Neural cell (in vitro differentiated cells): ENCODE measurements around the gene NAAA. TPM values are rescaled to one million over a fixed set of nuclear protein-coding genes. Genes with fewer than 3 reads are reported as not detected.

Experiments
- H2AFZ ChIP-seq: fragments of 200-600, 300-800 bp; sonication (generic), shearing (Covaris generic); 2 replicates; pipeline ENCODE4 v1.6.0; 2014; ENCODE audit warnings: low read depth, mild to moderate bottlenecking, antibody characterized with exemption, low read length, moderate library complexity
- H3F3A ChIP-seq: fragments of 200-600 bp; shearing (Covaris generic); 2 replicates; pipeline ENCODE4 v1.6.1; 2016; ENCODE audit warnings: mild to moderate bottlenecking, moderate library complexity, mixed read lengths, antibody characterized with exemption, low read length; ENCODE audit not compliant: insufficient read depth, poor library complexity, severe bottlenecking
- H3K27ac ChIP-seq: fragments of 200-600, 300-800 bp; sonication (generic), shearing (Covaris generic); 2 replicates; pipeline ENCODE4 v1.5.1; 2014; ENCODE audit warnings: mild to moderate bottlenecking, low read length, moderate library complexity
- H3K27me3 ChIP-seq: fragments of 300-800, 200-600 bp; sonication (generic), shearing (Covaris generic); 2 replicates; pipeline ENCODE4 v1.6.0; 2014; ENCODE audit warnings: mild to moderate bottlenecking, low read depth, low read length, moderate library complexity; ENCODE audit not compliant: insufficient read depth
- H3K36me3 ChIP-seq: fragments of 300-800, 200-600 bp; sonication (generic), shearing (Covaris generic); 2 replicates; pipeline ENCODE4 v1.5.1; 2014; ENCODE audit warnings: mild to moderate bottlenecking, antibody characterized with exemption, low read length, moderate library complexity; ENCODE audit not compliant: insufficient read depth
- H3K4me2 ChIP-seq: fragments of 300-800, 200-600 bp; sonication (generic), shearing (Covaris generic); 2 replicates; pipeline ENCODE4 v1.6.0; 2014; ENCODE audit warnings: mild to moderate bottlenecking, low read length
- H3K4me3 ChIP-seq: fragments of 300-800, 200-600 bp; sonication (generic), shearing (Covaris generic); 2 replicates; pipeline ENCODE4 v1.5.1; 2014; ENCODE audit warnings: mild to moderate bottlenecking, low read length, moderate library complexity
- H3K79me2 ChIP-seq: fragments of 200-600 bp; shearing (Covaris generic); replicated peaks from 2 replicates; pipeline ENCODE4 v1.6.0; 2014; ENCODE audit warnings: mild to moderate bottlenecking, low read length, moderate library complexity; ENCODE audit not compliant: insufficient read depth
- H3K9ac ChIP-seq: fragments of 300-800, 200-600 bp; sonication (generic), shearing (Covaris generic); 2 replicates; pipeline ENCODE4 v1.6.1; 2016; ENCODE audit warnings: mild to moderate bottlenecking, low read length, mixed read lengths
- H3K9me2 ChIP-seq: fragments of 200-600 bp; shearing (Covaris generic); 2 replicates; pipeline ENCODE4 v1.6.1; 2016; ENCODE audit warnings: mild to moderate bottlenecking, low read length, mixed read lengths; ENCODE audit not compliant: insufficient read depth
- H3K9me3 ChIP-seq: fragments of 200-600, 300-800 bp; sonication (generic), shearing (Covaris generic); 2 replicates; pipeline ENCODE4 v1.6.1; 2016; ENCODE audit warnings: mild to moderate bottlenecking, mixed run types, low read length, moderate library complexity, mixed read lengths
- H4K20me1 ChIP-seq: fragments of 200-600 bp; shearing (Covaris generic); 2 replicates; pipeline ENCODE4 v1.6.1; 2016; ENCODE audit warnings: mild to moderate bottlenecking, mixed run types; ENCODE audit not compliant: insufficient read depth
- CTCF ChIP-seq: fragments of 450-650 bp; IDR thresholded peaks from 2 replicates; pipeline ENCODE4 v1.5.1; 2014; ENCODE audit warnings: antibody characterized with exemption, mild to moderate bottlenecking, moderate library complexity; ENCODE audit not compliant: poor library complexity, severe bottlenecking
- EP300 ChIP-seq: fragments of 450-650 bp; conservative IDR thresholded peaks from 2 replicates; pipeline ENCODE4 v1.6.1; 2014; ENCODE audit warnings: antibody characterized with exemption, mild to moderate bottlenecking, moderate library complexity; ENCODE audit not compliant: poor library complexity, severe bottlenecking
- EZH2 ChIP-seq: fragments of 200-600, 300-800 bp; shearing (Covaris generic), sonication (generic); IDR thresholded peaks from 2 replicates; pipeline ENCODE4 v1.6.1; 2014; ENCODE audit warnings: antibody characterized with exemption, low read length, borderline replicate concordance, mild to moderate bottlenecking; ENCODE audit not compliant: insufficient read depth, poor library complexity, severe bottlenecking
- MXI1 ChIP-seq: fragments of 450-650 bp; conservative IDR thresholded peaks from 2 replicates; pipeline ENCODE4 v1.6.1; 2014; ENCODE audit warnings: antibody characterized with exemption, mild to moderate bottlenecking; ENCODE audit not compliant: poor library complexity, severe bottlenecking
- POLR2AphosphoS5 ChIP-seq: IDR thresholded peaks from 2 replicates; pipeline ENCODE4 v1.6.1; 2012
- RAD21 ChIP-seq: fragments of 450-650 bp; conservative IDR thresholded peaks from 2 replicates; pipeline ENCODE4 v1.6.1; 2014; ENCODE audit warnings: antibody characterized with exemption, mild to moderate bottlenecking, moderate library complexity
- REST ChIP-seq: IDR thresholded peaks from 2 replicates; pipeline ENCODE4 v1.6.1; 2012; ENCODE audit warnings: borderline replicate concordance
- SMC3 ChIP-seq: fragments of 450-650 bp; conservative IDR thresholded peaks from 2 replicates; pipeline ENCODE4 v1.6.1; 2014; ENCODE audit warnings: antibody characterized with exemption, mild to moderate bottlenecking, moderate library complexity; ENCODE audit not compliant: poor library complexity
- TAF1 ChIP-seq: IDR thresholded peaks from 2 replicates; pipeline ENCODE4 v1.6.1; 2012; ENCODE audit warnings: low read depth
- polyA plus RNA-seq: library from polyadenylated mRNA; depleted of rRNA; stranded (reverse); fragments of >200 nt; gene quantifications from 2 replicates; pipeline ENCODE4 v1.2.3, GENCODE V29; 2014

NAAA gene
- polyA plus RNA-seq, 1 donor from 2014 or later, result 11.9 TPM

GRCh38 chr4:75948822-75949444 is 8.1 kb upstream of the NAAA start:
- H3K27me3 ChIP-seq, result no peaks in the 10 kb centered on the region
- H2AFZ ChIP-seq, result no peak overlapping the region
- H4K20me1 ChIP-seq, result no peaks in the 10 kb centered on the region
- no peaks in the 10 kb centered on the region for H3K79me2 ChIP-seq
- no peak overlapping the region for H3K9ac ChIP-seq
- TF ChIP-seq RAD21 (no peak), EZH2 (no peak), POLR2AphosphoS5 (no peak), EP300 (no peak), SMC3 (no peak), MXI1 (no peak), TAF1 (no peak), CTCF (no peak), REST (no peak)
- H3K4me3 ChIP-seq, result no peak overlapping the region
- no peak overlapping the region for H3K4me2 ChIP-seq
- H3K27ac ChIP-seq, result no peak overlapping the region
- peaks cover 8% of the 10 kb centered on the region for H3K36me3 ChIP-seq
- no peaks in the 10 kb centered on the region for H3F3A ChIP-seq
- no peaks in the 10 kb centered on the region for H3K9me3 ChIP-seq
- no peaks in the 10 kb centered on the region for H3K9me2 ChIP-seq

GRCh38 chr4:75939890-75940691 is 722 bp downstream of the NAAA start:
- Histone ChIP-seq H3K36me3 (peaks cover 3% of the 10 kb centered on the region), H3K27ac (no peak overlapping the region), H2AFZ (peak overlapping the region; percentile 27), H4K20me1 (no peaks in the 10 kb centered on the region), H3F3A (no peaks in the 10 kb centered on the region), H3K4me2 (peak overlapping the region; percentile 68), H3K9me2 (no peaks in the 10 kb centered on the region), H3K27me3 (peaks cover 10% of the 10 kb centered on the region), H3K9me3 (no peaks in the 10 kb centered on the region), H3K79me2 (no peaks in the 10 kb centered on the region), H3K4me3 (peak overlapping the region; percentile 95), H3K9ac (peak overlapping the region; percentile 58)
- TF ChIP-seq EZH2, result no peak
- TF ChIP-seq MXI1, result peak; percentile 27
